B cell (primary cell): ENCODE measurements around the gene PSMD11. TPM values are rescaled to one million over a fixed set of nuclear protein-coding genes. Genes with fewer than 3 reads are reported as not detected.
A peak's percentile ranks its signal among the peaks of the same experiment; 100 is the strongest.

Experiments
- ATAC-seq: fragments of 200-7000 bp; cut with Tn5 transposase; one replicate; pipeline ENCODE4 v1.10.0; 2021; ENCODE audit warnings: low read depth, mild to moderate bottlenecking, moderate number of reproducible peaks, moderate library complexity
- CTCF ChIA-PET: fragments of 350-600 bp; sonication (Branson Sonifier 250); formaldehyde crosslinking; loops from one replicate; lab custom pipeline; 2021; ENCODE audit warnings: antibody characterized with exemption, inconsistent platforms; lab: Charles Lee
- POLR2A ChIA-PET: fragments of 350-600 bp; sonication (Branson Sonifier 250); formaldehyde crosslinking; loops from one replicate; lab custom pipeline; 2021; ENCODE audit warnings: antibody characterized with exemption; lab: Charles Lee
- DNase-seq: peaks from one replicate; pipeline ENCODE4 v3.0.0; 2013
- H2AFZ ChIP-seq: 2 replicates; pipeline ENCODE4 v1.6.1; 2012; ENCODE audit warnings: mild to moderate bottlenecking, low read depth, low read length; ENCODE audit not compliant: insufficient read depth, poor library complexity, severe bottlenecking
- H3K27ac ChIP-seq, 2 donors: 1 replicate in 1 of 2; 2 replicates in 1 of 2; pipeline ENCODE4 v1.5.1; 2012 to 2013; ENCODE audit warnings: low read length in 2 of 2, mild to moderate bottlenecking in 2 of 2, moderate library complexity in 1 of 2
- H3K27me3 ChIP-seq, 4 experiments: fragments of 200-600 bp in 1 of 4; sonication (generic) in 1 of 4; replicated peaks in 1 of 4; 1 replicate in 2 of 4; 2 replicates in 2 of 4; pipeline versions ENCODE4 v1.6.1 to v1.7.0; 2013 to 2016; ENCODE audit warnings: low read length in 3 of 4, mild to moderate bottlenecking in 2 of 4, mixed read lengths in 1 of 4, moderate library complexity in 1 of 4; ENCODE audit not compliant: insufficient read depth in 4 of 4, control insufficient read depth in 3 of 4; ENCODE audit errors: control extremely low read depth in 1 of 4
- H3K36me3 ChIP-seq, 2 experiments: replicated peaks in 1 of 2; 1 replicate in 1 of 2; 2 replicates in 1 of 2; pipeline versions ENCODE4 v1.6.1 to v1.7.1; 2013; ENCODE audit warnings: low read length in 1 of 2; ENCODE audit not compliant: insufficient read depth in 2 of 2, control insufficient read depth in 1 of 2; ENCODE audit errors: control extremely low read depth in 1 of 2, extremely low read depth in 1 of 2
- H3K4me1 ChIP-seq, 2 donors: fragments of 200-600 bp in 1 of 2; sonication (generic) in 1 of 2; 1 replicate in 1 of 2; 2 replicates in 1 of 2; pipeline versions ENCODE4 v1.5.1 to v1.6.1; 2013 to 2017; ENCODE audit warnings: low read length in 2 of 2; ENCODE audit not compliant: control insufficient read depth in 2 of 2, insufficient read depth in 2 of 2
- H3K4me2 ChIP-seq: replicated peaks from 2 replicates; pipeline ENCODE3; 2012; ENCODE audit warnings: mild to moderate bottlenecking, low read depth, low read length; ENCODE audit not compliant: poor library complexity, severe bottlenecking
- H3K4me3 ChIP-seq, 5 experiments: fragments of 200-600 bp in 1 of 5; sonication (generic) in 1 of 5; 1 replicate in 3 of 5; 2 replicates in 2 of 5; pipeline versions ENCODE4 v1.5.1 to v1.7.0; 2011 to 2016; ENCODE audit warnings: low read length in 4 of 5, mild to moderate bottlenecking in 4 of 5, low read depth in 2 of 5, control low read depth in 1 of 5, moderate library complexity in 1 of 5; ENCODE audit not compliant: insufficient read depth in 1 of 5; ENCODE audit errors: control extremely low read depth in 1 of 5, extremely low read depth in 1 of 5
- H3K79me2 ChIP-seq: fragments of 200-600 bp; sonication (generic); one replicate; pipeline ENCODE4 v1.6.0; 2016; ENCODE audit warnings: low read length; ENCODE audit not compliant: control insufficient read depth, insufficient read depth
- H3K9ac ChIP-seq: fragments of 200-600 bp; sonication (generic); 2 replicates; pipeline ENCODE4 v1.6.1; 2017; ENCODE audit warnings: mild to moderate bottlenecking, low read length, moderate library complexity
- H3K9me3 ChIP-seq, 3 donors: one replicate each; pipeline versions ENCODE4 v1.6.1 to v1.7.1; 2013; ENCODE audit warnings: low read length in 2 of 3; ENCODE audit not compliant: control insufficient read depth in 2 of 3, insufficient read depth in 1 of 3; ENCODE audit errors: control extremely low read depth in 1 of 3
- H4K20me1 ChIP-seq: 2 replicates; pipeline ENCODE4 v1.6.0; 2012; ENCODE audit warnings: mild to moderate bottlenecking, low read length; ENCODE audit not compliant: insufficient read depth, control insufficient read depth, poor library complexity, severe bottlenecking
- H3K27ac Mint-ChIP-seq: one replicate; pipeline ENCODE4 v1.8.0; 2021; ENCODE audit warnings: mixed read lengths
- H3K27me3 Mint-ChIP-seq: one replicate; pipeline ENCODE4 v1.8.0; 2021; ENCODE audit warnings: mixed read lengths
- H3K4me1 Mint-ChIP-seq: one replicate; pipeline ENCODE4 v1.8.0; 2021; ENCODE audit warnings: mixed read lengths
- H3K4me3 Mint-ChIP-seq: one replicate; pipeline ENCODE4 v1.8.0; 2021; ENCODE audit warnings: mixed read lengths
- H3K9me3 Mint-ChIP-seq: one replicate; pipeline ENCODE4 v1.8.0; 2022; ENCODE audit warnings: mixed read lengths; ENCODE audit not compliant: insufficient read depth
- CTCF ChIP-seq: fragments of 200-600 bp; IDR thresholded peaks from one replicate; pipeline ENCODE4 v1.8.0; 2022; ENCODE audit warnings: antibody characterized with exemption, mild to moderate bottlenecking
- EZH2 ChIP-seq: IDR thresholded peaks from 2 replicates; pipeline ENCODE4 v1.6.1; 2012; ENCODE audit warnings: borderline replicate concordance, low read depth, mild to moderate bottlenecking, moderate library complexity, low read length; ENCODE audit not compliant: insufficient read depth, poor library complexity, severe bottlenecking
- WGBS: methylation state at CpG from one replicate; pipeline ENCODE4 v1.1.5; 2013; ENCODE audit warnings: missing lambda C conversion rate; ENCODE audit not compliant: insufficient coverage; 5-methylcytosine and 5-hydroxymethylcytosine counted together
- intact Hi-C: fragments of 100-400 bp; cut with micrococcal nuclease; formaldehyde crosslinking; loops from one replicate; pipeline ENCODE4 v1.10.0; 2022
- polyA minus RNA-seq: library from RNA; depleted of rRNA, polyadenylated mRNA; stranded (reverse); fragments of >200 nt; gene quantifications from 2 replicates; pipeline ENCODE4 v1.2.3, GENCODE V29; 2012
- polyA plus RNA-seq: library from polyadenylated mRNA; depleted of rRNA; stranded (reverse); fragments of >200 nt; gene quantifications from 2 replicates; pipeline ENCODE4 v1.2.3, GENCODE V29; 2012
- total RNA-seq, 2 donors: library from RNA; stranded (reverse); fragments of 120-200 nt in 1 of 2; gene quantifications; 1 replicate in 1 of 2; 2 replicates in 1 of 2; pipeline versions ENCODE4 v1.2.3 to v1.2.4, GENCODE V29; 2013 to 2022

PSMD11 gene
- 73.4 and 78.7 TPM in 2 replicates for total RNA-seq
- 43.8 TPM for total RNA-seq (2013)
- polyA plus RNA-seq = 23.8 and 29.0 TPM in 2 replicates
- polyA minus RNA-seq = 13.5 and 32.0 TPM in 2 replicates

GRCh38 chr17:32444301-32445073, at the start of gene PSMD11:
Gene PSMD11, plus strand, starts transcription at chr17:32444510. Its CDS starts 14 bp downstream, at chr17:32444524.
- POLR2A ChIA-PET = interaction anchor here (0.5 to 0.8 kb wide), 2 partner anchors 94 kb away, joined by 3 read pairs; no protein-coding TSS in a partner anchor
- Histone ChIP-seq H3K27ac (peak within 1 kb of the TSS; percentile 48 to 89), H3K4me2 (peak within 1 kb of the TSS; percentile 89), H3K9me3 (no peaks in the 10 kb centered on the region), H3K27me3 (peaks cover 0 to 2% (median under 1%) of the 10 kb centered on the region in 4 experiments), H3K79me2 (peaks cover 58% of the 10 kb centered on the region), H3K4me3 (peak within 1 kb of the TSS; percentile 78 to 96 (median 95)), H2AFZ (peak within 1 kb of the TSS; percentile 92), H3K36me3 (peaks cover 10 to 23% of the 10 kb centered on the region in 2 experiments), H3K9ac (peak within 1 kb of the TSS; percentile 91), H4K20me1 (peaks cover under 1% of the 10 kb centered on the region), H3K4me1 (peaks cover 18 to 23% of the 10 kb centered on the region in 2 donors)
- Mint-ChIP-seq H3K27me3 (no peaks in the 10 kb centered on the region), H3K27ac (peak within 1 kb of the TSS; percentile 90), H3K4me3 (peak within 1 kb of the TSS; percentile 86), H3K4me1 (peaks cover 34% of the 10 kb centered on the region), H3K9me3 (no peaks in the 10 kb centered on the region)
- under 1% methylated on average over 69 of the region's 74 CpGs for whole genome bisulfite sequencing
- intact Hi-C loops = loop anchor here (5.0 kb wide), 2 partner anchors 192 to 433 kb away; partner anchors contain the start of gene MYO1D
- CTCF ChIA-PET = interaction anchor here (0.6 to 3.2 kb wide), 15 partner anchors 9 to 433 kb away, joined by 3 to 29 read pairs (median 3); partner anchors contain the start of gene MYO1D
- ATAC-seq (peak; percentile 98), DNase-seq (peak; percentile 98)
- no peak for TF ChIP-seq EZH2
- peak; percentile 46 for TF ChIP-seq CTCF

- H3K27me3 ChIP-seq = no peaks in the 10 kb centered on the region
- ChIA-PET CTCF (interaction anchor here (0.7 kb wide), 1 partner anchor 9 kb away, joined by 3 read pairs; no protein-coding TSS in a partner anchor), POLR2A (no interaction called here)
- DNase-seq (no peak), ATAC-seq (no peak)
- H3K9me3 ChIP-seq = peaks cover 0 to 1% (median 0%) of the 10 kb centered on the region in 3 donors
- no peaks in the 10 kb centered on the region for H4K20me1 ChIP-seq
- no peak overlapping the region for H3K9ac ChIP-seq
- Mint-ChIP-seq H3K27me3 (no peaks in the 10 kb centered on the region), H3K4me3 (no peak overlapping the region), H3K27ac (no peak overlapping the region), H3K4me1 (no peaks in the 10 kb centered on the region), H3K9me3 (no peaks in the 10 kb centered on the region)
- WGBS = 100% methylated on average over 1 of the region's 5 CpGs
- no peak overlapping the region for H2AFZ ChIP-seq
- H3K27ac ChIP-seq = no peak overlapping the region
- no peak overlapping the region for H3K4me3 ChIP-seq
- H3K79me2 ChIP-seq = no peaks in the 10 kb centered on the region
- TF ChIP-seq EZH2 (no peak), CTCF (no peak)
- H3K36me3 ChIP-seq = no peaks in the 10 kb centered on the region
- no peaks in the 10 kb centered on the region for H3K4me1 ChIP-seq
- no peak overlapping the region for H3K4me2 ChIP-seq
- intact Hi-C loops = no loop called here
Observed at GRCh38 chr17:32396343-32396742, 48.0 kb upstream of the PSMD11 start.
